HG02852 (cell line): ENCODE measurements around the gene EIF3I.

Experiments
- ATAC-seq: cut with Tn5 transposase; IDR thresholded peaks from one replicate; pipeline ENCODE4 v1.9.1; 2021; ENCODE audit warnings: mild to moderate bottlenecking, moderate library complexity; ENCODE audit not compliant: unreplicated experiment

Gene EIF3I

DNA sequence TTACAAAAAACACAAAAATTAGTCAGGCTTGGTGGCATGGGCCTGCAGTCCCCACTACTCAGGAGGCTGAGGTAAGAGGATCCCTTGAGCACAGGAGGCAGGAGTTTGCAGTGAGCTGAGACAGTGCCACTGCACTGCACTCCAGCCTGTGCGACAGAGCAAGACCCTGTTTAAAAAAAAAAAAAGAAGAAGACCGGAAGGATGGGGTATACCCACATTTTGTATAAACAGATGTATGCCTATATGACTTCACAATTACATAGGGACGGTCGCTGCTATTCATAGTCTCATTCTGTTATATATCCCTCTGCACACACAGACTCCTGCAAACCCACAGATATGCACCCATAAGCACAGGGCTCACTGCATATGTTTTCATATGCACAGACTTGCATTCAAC is 41.5 kb downstream of the EIF3I start:
- no peak for ATAC-seq

DNA sequence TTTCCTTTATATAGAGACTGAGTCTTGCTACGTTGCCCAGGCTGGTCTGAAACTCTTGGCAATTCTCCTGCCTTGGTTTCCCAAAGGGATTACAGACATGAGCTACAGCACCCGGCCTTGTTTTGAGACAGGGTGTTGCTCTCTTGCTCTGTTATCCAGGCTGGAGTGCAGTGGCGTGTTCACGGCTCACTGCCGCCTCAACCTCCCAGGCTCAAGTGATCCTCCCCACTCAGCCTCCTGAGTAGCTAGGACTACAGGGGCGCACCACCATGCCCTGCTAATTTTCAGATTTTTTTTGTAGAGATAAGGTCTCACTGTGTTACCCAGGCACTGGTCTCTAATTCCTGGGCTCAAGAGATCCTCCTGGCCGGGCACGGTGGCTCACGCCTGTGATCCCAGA is 43.6 kb downstream of the EIF3I start:
- ATAC-seq = no peak

DNA sequence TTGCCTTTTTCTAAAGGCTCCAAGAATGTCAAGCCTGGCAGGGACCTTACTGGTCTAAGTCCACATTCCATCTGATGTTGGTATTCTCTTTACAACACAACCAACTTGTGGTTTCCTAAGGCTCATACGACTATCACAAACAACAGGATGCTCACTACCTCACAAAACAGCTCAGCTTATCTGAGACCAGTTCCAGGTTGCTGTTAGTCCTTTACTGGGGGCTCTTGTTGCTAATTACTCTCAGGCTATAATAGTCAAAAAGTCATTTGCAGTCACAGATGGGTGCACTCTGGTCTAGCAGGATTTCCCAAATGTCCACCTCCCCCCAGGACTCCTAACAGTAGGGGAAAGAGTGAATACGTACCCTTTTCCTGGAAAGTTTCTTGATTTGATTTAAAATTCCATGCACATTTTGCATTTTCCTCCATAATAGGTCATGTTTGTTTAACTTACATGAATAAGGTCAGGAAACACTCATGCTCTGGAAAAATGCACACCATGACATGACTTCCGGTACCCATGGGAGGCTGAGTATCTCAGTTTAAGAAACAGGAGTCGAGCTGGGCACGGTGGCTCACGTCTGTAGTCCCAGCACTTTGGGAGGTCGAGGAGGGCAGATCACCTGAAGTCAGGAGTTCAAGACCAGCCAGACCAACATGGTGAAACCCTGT is 44.8 kb downstream of the EIF3I start:
- no peak for ATAC-seq

DNA sequence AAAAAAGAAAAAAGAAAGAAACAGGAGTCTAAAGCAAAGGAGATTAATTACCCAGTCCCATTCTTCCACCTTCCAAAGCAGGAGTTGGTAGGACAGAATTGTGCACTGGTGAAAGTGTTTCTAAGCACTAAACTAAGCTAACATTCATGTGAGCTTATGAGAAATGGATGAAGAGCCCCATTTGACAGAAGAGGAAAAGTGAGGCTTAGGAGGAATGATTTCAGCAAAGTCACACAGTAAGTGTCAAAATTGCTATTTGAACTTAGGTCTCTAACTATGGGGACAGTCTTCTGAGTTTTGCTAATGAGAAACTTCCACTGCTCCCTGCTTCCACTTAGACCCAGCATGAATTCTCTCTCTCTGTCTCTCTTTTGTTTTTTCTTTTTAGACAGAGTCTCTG is 47.5 kb downstream of the EIF3I start:
- ATAC-seq = no peak

DNA sequence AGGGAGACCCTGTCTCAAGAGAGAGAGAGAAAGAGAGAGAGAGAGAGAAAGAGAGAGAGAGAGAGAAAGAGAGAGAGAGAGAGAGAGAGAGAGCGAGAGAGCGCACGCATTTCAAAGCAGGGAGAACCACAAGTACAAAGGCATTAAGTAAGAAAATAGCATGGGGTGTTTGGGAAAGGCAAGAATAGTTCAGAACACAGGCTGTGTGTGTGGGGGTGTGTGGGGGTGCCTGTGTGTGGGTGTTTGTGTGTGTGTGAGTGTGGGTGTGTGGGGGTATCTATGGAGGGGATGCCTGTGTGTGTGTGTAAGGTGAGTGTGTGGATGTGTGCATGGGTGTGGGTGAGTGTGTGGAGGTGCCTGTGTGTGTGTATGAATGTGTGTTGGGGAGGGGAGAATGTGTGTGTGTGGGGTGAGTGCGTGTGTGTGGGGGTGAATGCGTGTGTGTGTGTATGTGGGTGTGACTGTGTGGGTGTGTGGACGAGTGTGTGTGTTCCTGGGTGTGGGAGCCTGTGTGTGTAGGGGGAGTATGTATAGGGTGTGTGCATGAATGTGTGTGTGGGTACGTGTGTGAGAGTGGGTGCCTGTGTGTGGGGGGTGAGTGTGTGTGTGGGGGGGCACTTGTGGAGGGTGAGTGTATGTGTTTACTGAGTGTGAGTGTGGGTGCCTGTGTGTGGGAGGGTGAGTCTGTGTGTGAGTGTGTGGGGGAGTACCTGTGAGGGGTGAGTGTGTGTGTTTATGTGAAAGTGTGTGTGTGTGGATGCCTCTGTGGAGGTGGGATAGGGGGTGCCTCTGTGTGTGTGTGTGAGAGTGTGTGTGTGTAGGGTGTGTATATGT is 50.6 kb downstream of the EIF3I start:
- ATAC-seq = no peak

DNA sequence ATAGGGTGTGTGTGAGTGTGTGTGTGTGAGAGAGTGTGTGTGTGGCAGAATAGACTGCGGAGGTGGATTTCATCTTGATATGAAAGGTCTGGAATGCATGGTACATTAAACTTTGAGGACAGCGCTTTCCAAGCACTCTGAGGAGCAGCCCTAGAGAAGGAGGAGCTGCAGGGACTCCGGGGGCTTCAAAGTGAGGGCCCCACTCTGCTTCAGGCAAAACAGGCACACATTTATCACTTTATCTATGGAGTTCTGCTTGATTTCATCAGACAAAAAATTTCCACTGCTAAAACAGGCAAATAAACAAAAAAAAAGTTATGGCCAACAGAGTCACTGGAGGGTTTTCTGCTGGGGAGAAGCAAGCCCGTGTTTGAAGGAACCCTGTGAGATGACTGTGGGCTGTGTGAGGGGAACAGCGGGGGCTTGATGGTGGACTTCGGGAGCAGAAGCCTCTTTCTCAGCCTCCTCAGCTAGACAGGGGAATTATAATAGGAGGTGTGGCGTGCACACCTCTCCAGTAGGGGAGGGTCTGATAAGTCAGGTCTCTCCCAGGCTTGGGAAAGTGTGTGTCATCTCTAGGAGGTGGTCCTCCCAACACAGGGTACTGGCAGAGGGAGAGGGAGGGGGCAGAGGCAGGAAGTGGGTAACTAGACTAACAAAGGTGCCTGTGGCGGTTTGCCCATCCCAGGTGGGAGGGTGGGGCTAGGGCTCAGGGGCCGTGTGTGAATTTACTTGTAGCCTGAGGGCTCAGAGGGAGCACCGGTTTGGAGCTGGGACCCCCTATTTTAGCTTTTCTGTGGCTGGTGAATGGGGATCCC is 51.4 kb downstream of the EIF3I start:
- ATAC-seq = no peak

DNA sequence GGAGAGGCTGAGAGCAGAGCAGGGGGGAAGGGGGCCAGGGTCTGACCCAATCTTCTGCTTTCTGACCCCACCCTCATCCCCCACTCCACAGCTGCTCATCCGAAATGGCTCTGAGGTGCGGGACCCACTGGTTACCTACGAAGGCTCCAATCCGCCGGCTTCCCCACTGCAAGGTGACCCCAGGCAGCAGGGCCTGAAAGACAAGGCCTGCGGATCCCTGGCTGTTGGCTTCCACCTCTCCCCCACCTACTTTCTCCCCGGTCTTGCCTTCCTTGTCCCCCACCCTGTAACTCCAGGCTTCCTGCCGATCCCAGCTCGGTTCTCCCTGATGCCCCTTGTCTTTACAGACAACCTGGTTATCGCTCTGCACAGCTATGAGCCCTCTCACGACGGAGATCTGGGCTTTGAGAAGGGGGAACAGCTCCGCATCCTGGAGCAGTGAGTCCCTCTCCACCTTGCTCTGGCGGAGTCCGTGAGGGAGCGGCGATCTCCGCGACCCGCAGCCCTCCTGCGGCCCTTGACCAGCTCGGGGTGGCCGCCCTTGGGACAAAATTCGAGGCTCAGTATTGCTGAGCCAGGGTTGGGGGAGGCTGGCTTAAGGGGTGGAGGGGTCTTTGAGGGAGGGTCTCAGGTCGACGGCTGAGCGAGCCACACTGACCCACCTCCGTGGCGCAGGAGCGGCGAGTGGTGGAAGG is 52.6 kb downstream of the EIF3I start:
- ATAC-seq = no peak

DNA sequence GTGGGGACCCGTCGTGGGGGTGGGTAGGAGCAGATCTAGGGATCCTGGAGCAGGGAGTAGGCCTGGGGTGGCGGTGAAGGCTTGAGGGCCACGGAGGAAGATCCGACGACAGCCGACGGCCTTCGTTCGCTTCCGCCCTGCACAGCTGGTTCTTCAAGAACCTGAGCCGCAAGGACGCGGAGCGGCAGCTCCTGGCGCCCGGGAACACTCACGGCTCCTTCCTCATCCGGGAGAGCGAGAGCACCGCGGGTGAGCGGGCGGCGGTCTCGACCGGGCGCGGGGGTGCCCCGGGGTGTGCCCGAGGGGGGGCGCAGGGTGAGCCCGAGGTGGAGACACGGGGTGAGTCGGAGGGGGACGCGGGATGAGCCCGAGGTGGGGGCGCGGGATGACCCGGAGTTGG is 53.2 kb downstream of the EIF3I start:
- ATAC-seq = no peak

DNA sequence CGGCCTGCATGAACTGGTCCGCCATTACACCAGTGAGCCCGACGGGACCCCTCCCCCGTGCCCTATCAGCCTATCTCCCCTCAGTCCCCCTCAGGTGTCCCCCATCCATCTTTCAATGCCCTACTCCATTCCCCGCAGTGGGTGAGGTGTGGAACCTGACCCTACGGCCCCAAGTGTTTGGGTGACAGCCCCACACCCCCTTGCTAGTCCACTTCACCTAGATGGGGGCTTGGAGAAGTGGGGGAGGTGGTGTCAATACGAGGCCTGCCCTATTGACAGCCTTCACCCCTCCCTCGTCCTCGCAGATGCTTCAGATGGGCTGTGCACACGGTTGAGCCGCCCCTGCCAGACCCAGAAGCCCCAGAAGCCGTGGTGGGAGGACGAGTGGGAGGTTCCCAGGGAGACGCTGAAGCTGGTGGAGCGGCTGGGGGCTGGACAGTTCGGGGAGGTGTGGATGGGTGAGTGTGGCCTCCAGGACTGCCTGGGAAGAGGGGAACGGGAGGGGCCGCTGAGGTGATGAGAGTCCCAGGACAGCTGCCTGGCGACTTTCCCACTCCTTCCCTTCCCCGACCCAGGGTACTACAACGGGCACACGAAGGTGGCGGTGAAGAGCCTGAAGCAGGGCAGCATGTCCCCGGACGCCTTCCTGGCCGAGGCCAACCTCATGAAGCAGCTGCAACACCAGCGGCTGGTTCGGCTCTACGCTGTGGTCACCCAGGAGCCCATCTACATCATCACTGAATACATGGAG is 54.0 kb downstream of the EIF3I start:
- ATAC-seq = no peak
